ENCODE measurements around the gene PNPO.

Gene PNPO

DNA sequence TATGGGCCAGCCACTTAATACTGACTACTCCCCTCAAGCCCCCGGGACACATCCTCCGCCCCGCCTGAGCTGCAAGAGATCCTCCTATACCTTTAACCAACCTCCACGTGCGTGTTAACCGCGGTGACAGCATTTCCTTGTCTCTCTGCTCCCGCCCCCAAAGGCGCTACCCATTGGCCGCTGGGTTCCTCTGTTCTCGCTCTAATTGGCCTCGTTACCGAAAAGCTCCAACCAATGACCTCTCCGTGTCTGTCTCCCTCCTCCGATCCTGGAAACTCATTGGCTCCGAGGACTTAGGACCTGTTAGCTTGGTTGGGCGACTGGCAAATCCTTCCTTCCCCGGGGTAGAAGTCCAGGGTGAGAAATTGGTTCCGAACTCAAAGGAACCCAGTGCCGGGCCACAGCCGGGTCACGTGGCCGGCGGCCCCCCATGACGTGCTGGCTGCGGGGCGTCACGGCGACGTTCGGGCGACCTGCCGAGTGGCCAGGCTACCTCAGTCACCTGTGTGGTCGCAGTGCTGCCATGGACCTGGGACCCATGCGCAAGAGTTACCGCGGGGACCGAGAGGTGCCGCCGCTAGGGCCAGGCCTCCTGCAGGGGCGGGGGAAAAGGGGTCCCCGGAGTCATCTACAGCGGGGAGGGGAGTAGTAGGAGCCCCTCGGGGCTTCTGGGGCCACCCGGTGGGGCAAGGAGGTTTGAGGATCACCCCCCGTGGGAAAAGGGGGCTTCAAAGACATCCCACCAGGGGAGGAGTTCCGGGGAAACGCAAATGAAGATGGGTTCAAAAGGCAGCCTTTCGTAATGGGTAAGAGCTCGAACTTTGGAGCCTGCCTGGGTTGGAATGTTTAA lies at the start of gene PNPO:
Gene PNPO (plus strand): TSS at position 326 of the 850 bp plus-strand sequence. CDS start 105 bp downstream, at position 431.
- peak; percentile 90 for DNase-seq

DNA sequence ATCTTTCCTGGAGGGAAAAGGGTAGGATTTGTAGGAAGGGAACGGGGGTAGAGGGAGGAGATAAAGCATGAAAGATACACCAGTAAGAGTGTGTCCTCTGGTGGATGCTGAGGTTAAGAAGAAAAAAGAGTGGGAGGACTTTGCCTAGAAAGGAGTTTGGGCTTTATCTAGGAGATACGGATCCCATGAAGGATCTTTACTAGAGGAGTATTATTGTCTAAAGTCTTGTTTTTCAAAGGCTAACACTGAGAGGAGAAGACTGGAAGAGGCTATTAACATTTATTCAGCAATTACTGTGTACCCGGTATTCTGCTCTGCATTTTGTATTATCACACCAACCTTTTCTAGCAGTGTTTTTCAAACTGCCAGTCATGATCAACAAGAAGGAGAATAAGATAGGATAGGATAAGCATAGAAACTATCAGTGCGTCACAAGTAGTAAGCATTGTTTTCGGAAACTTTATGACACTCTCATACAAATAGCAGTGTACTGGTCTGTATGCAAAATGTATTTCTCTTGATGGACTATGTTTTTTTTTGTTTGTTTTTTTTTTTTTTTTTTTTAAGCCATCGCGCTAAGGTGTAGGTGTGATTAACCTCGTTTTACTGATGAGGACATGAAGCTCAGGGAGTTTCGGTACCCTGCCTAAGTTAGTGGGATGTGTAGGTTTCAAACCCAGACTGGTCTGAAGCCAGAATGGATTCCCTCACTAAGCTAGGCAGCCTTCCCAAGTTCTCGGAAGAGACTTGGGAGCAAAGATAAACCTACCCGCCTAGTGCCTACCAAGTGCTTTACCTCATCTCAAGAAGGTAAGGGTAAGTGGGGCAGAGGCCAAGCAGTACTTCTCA lies 46.6 kb upstream of the PNPO start:
- DNase-seq, result no peak

DNA sequence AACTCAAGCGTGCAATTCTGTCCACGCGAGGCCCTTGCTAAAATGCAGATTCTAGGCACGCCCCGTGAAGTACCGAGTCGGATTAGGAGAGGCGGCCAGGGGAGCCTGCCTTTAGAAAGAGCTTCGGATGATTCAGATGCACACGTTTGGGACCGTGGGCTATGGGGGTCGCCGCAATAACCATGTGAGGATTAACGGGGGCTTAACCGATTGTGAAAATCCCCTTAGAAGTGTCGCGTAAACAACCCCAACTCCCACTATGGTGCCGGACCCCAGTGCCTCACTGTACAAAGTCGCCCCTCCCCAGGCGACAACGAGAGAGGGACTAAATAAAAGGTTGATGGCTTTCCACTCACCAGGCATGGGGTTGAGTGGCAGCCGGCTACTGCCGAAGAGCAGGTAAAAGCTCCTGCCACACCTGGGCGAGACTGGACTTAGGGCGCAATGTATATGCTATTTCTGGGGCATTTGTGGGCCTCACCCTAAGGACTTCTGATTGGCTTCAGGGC lies 46.0 kb upstream of the PNPO start:
- DNase-seq, result no peak

DNA sequence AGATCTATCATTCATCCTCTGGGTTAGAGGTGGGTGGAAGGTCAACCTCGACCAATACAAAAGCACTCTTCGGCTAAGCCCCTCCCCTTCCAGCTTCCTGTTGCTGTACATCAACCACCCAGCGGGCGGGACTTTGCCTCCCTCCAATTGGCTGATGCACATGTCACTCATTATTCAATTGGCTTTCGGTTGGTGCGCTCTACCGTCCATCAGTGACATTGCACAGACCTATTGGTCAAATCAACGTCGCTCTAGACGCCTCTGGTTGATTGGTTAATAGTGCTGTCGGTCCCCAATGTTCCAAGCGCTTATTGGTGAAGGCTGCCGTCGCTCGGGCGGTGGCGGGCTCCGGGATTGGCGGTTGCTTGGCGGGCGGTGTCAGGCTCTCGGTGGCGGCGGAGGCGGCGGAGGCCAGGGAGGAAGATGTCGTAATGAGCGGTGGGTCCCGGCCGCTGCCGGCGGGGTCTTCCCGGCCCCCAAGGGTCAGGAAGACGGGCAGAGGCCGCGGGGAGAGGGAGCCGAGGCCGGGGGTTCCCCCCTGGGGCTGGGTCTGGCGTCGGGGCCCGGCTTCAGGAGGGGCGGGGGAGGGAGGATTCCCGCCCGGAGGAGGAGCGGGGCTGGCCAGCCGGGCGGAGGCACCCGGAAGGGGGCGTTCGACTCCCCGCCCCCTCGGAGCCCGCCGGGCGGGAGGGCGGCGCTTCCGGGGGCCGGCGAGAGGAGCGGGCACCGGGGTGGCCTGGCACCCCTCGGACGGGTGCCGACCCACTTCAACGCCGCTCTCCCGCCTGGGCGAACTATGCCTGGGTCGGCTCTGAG lies 45.3 kb upstream of the PNPO start, which contains the start of gene SP2:
Gene SP2 (plus strand): TSS at position 381 of the 816 bp plus-strand sequence. CDS start 51 bp downstream, at position 432.
- peak; percentile 99 for DNase-seq

DNA sequence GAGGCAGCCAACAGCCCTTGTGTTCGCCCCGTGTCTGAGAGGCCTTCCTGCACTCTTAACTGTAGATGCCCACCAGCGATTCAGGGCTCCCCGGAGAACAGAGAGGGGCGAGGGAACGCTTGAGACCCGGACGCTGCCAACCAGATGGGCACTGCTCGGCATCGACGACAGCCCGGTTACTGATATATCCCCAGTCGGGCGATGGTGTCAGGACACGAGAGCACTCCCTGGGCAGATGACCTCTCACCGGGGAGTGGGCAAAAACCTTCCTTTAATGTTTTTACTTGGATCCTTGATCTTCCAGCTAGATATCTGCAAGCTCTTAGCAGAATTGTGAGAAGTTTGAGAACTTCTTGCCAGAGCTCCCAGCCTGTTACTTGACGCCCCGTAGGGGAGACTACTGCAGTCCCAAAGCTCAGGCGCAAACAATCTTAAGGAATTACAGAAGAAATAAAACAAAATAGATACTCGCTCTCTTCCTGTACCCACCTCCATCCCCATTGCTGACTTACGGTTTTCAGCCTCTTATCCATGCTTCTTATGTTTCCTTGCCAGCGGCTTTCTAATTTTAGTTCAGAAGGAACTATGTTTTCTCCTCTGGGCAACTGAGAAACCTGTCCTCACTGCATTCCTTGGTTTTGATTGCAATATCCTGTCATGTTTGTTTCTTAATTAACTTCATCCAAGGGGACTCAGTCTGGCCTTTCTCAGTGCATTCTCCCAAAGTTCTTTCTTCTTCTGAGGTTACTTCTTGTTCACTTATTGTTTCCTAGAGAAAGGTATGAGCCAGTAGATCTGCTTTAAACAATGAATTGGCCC lies 44.5 kb upstream of the PNPO start:
- DNase-seq, result no peak

DNA sequence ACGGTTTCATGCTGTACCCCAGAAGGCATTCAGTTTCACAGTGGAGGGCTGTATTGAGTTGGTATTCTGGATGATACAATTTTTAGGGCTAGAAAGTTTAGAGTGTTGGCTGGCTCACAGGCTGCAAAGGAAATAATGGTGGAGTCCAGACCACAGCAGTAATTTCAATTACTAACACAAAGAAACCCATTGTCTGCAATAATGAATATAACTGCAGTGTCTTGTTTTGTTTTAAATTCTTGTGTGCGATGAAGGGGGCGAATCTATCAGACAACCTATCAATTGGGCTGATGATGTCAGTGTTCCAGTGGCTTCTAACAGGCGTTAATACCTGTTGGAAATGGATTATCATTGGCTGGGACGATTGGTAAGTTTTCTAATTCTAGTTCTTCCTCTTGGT lies 43.8 kb upstream of the PNPO start:
- no peak for DNase-seq

DNA sequence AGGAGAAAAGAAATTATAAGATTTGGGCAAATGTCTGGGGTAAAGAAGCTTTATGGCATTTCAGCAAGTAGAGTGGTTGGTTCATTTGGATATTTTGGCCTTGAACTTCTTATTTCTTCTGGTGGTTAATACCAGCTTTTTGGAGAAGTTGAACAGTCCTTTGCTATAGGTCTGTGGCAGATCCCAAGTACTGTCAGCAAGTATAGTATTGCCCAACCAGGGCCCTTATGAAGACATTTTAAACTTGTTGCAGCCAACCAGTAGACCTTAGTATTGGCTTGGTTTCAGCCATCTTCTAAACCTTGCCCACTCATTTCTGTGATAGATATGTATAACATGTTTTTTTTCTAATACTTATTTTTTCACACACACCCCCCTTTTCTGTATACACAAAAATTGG lies 43.1 kb upstream of the PNPO start:
- DNase-seq, result no peak

DNA sequence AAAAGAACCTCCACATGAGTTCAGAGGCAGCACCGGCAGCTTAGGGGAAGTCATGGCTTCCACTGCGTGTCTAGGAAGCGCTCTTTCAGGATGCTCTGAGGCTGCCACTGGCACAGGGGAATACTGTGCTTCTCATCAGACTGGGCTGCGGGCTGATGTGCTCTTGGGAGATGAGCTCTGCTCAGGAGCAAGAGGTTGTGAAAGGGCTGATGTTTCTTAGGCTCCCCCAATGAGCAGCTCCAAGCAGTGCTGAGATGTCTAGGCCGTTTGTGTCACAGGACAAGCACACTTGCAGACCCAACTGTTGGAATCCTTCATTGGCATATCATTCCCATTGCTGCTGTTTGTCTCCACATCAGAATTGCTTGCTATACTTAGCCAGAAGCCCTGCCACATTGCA lies 41.7 kb upstream of the PNPO start:
- DNase-seq, result no peak

DNA sequence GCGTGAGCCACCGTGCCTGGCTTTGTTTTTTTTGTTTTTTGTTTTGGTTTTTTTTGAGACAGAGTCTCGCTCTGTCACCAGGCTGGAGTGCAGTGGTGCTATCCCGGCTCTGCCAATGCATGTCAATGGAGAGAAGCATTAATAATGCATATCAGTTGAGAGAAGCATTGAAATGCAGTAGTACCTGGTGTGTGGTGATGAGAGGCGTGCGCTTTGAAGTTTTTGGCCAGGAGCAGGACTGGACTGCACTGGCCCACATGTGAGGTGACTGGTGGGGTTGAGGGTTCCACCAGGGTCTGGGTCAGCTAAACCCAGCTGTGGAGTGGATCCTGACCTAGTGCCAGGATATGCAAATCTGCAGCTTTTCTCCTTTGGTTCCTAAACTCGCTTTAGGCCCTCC lies 39.9 kb upstream of the PNPO start:
- no peak for DNase-seq

DNA sequence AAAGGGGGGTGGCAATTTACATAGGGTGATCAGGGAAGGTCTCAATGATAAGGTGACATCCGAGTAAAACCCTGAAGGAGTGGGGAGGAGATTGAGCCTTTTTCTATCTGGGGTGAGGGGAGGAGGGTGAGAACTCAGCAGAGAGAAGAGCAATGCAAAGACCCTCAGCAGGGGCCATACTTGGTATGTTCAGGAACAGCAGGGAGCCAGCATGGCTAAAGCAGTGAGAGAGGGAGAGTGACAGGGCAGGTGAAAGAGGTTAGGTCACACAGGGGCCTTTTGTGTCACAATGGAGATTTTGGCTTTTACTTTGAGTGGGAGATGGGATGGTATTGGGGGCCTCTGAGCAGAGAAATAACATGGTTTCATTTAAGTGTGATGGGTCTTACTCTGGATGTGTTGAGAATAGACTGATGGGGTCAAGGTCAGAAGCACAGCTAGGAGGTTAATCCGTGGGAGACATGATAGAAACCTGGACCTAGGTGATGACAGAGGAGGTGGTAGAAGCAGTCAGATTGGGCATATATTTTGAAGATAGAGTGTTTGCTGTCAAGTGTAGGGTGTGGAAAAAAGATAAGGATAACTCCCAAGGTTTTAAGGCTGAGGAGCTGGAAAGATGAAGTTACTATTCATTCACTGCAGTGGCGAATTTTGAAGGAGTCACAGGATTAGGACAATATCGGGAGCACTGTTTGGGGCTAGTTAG lies 39.2 kb upstream of the PNPO start:
- DNase-seq, result no peak

DNA sequence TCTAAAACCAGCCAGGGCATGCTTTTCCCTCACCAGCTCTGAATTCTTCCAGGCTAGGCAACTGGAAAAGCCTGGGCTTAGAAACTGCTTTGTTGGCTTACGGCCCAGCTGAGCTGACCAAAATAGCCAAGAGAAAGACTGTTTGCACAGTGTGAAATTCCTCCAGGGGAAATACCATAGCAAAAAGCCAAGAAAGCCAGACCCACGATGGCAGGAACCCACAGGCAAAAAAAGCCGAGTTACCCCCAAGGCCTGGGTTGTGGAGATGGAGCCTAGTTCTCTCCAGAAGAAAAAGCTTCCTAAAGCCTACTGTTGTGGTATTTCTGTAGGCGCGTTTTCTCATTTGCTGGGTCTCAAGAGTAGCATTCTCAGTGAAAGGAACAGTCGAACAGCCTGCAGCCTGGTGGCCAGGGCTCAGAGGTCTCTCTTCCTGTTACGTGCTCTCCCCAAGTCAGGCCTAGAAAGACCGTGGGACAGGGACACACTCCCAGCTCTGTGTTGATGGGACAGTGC lies 36.1 kb upstream of the PNPO start:
- DNase-seq, result no peak

DNA sequence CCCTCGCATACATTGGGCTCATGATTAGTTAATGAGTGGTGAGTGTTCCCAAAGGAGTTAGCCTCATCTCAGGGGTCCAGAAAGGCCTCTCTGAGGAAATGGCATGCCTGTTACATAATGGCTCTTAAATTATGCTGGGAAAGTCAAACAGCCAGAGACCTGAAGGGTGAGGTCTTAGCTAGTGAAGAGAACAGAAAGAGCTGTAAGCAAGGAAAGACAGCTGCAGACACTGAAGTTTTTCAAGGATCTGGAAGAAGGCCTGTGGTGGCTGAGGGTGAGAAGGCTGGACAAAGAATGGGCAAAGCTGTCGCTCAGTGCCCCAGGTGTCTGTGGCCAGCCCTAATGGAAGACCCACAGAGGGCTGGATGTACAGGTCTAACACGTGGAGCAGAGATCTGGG lies 34.9 kb upstream of the PNPO start:
- DNase-seq, result no peak

DNA sequence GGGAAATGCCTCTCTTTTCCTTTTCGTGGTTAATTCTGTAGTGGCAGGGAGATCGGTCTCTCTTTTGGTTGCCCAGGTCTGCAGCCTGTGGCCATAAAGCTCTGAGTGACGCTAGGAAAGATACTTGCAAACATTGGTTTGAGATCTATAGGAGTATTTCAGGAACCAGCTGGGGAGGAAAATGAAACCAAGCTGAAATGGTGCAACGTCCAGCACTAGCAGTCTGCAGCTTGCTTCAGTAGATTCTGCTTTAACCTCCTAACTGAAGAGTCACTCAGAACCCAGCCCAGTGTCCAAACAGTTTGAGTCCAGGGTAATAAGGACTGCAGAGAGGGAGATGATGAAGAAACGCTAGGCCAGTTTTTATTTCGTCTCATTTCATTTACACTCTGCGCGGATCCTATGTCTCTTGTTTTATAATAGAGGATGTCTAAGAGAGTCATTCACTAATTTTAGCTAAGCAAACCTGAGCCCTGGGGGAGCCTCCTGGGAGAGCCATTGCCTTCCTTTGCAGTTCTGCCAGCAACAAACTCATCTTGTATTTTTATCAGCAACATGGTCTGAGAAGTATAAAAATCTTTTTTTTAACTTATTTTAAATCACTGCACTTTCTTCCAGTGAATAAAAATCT lies 33.3 kb upstream of the PNPO start:
- DNase-seq, result no peak

DNA sequence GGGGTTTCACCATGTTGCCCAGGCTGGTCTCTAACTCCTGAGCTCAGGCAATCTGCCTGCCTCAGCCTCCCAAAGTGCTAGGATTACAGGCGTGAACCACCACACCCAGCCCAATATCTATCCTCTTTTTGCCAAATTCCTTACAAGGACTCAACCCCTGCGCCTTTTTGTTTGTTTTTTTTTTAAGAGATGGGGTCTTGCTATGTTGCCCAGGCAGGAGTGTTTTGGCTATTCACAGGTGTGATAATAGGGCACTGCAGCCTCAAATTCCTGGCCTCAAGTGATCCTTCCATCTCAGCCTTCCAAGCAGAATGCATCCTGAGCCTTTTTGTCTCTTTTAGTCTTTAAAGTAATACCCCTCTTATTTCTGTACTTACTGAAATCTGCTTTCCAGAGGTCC lies 28.3 kb upstream of the PNPO start:
- no peak for DNase-seq

DNA sequence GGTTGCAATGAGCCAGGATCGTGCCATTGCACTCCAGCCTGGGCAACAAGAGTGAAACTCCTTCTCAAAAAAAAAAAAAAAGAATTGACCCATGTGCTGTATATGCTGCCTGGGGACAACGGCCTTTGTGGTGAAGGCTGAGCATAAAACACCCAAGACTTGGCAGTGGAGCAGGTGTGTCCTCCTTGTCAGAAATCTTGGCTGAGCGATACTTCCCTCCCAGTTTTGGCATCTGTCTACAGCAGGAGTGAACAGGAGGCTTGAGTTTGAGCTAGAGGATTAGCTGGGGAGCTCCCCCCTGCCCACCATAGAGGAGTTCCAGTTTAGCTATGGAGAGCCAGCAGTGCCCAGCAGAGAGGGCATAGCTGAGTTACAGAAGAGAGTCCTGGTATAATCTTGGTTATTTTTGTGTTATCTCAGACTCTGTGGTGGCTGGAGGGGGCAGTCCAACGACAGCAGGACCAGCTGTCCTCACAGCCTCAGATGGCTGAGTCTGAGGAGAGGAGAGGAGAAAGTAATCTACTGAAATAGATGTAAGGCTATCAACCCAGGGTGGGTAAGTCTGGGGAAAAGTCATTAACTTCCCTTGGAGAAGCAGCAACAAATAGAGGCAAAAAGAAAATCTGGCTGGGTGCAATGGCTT lies 26.9 kb upstream of the PNPO start:
- DNase-seq, result no peak

DNA sequence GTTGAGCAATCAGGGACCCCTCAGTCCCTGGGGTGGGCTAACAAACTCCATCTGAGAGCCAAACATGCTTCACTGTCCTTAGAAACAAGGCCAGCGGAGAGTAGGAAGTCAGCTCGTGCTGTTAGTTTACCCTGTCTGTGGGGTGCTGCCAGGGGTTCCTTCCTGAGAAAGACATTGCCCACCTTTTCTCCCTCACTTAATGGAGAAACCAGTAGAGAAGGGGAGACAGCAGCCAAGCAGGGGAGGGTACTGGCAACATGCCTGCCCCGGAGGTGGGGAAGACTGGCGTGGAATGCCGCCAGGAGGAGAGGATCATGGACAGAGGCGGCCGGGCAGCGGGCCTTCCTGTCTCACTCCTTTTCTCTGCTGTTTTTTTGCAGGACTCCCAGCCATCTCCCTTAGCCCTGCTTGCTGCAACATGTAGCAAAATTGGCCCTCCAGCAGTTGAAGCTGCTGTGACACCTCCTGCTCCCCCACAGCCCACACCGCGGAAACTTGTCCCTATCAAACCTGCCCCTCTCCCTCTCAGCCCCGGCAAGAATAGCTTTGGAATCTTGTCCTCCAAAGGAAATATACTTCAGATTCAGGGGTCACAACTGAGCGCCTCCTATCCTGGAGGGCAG lies 25.5 kb upstream of the PNPO start:
- no peak for DNase-seq

DNA sequence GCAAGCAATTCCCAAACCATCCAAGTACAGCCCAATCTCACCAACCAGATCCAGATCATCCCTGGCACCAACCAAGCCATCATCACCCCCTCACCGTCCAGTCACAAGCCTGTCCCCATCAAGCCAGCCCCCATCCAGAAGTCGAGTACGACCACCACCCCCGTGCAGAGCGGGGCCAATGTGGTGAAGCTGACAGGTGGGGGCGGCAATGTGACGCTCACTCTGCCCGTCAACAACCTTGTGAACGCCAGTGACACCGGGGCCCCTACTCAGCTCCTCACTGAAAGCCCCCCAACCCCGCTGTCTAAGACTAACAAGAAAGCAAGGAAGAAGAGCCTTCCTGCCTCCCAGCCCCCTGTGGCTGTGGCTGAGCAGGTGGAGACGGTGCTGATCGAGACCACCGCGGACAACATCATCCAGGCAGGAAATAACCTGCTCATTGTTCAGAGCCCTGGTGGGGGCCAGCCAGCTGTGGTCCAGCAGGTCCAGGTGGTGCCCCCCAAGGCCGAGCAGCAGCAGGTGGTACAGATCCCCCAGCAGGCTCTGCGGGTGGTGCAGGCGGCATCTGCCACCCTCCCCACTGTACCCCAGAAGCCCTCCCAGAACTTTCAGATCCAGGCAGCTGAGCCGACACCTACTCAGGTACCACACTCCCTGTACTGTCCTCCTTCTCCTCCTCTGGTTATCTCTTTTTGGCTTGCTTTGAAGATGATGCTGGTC lies 24.7 kb upstream of the PNPO start:
- no peak for DNase-seq

DNA sequence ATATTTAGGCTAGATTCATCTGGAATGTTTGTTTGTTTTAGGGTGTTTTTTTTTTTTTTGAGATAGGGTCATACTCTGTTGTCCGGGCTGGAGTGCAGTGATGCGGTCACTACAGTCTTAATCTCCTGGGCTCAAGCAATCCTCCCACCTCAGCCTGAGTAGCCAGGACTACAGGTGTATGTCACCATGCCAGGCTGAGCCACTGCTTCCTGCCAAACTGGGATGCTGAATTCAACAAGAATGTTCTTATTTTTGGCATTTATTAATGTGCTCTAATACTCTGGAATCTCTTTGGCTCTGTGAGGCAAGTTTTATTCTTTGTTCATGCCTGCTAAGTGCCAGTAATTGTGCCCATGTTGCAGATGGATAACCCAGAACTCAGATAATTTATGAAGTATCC lies 23.8 kb upstream of the PNPO start:
- no peak for DNase-seq

DNA sequence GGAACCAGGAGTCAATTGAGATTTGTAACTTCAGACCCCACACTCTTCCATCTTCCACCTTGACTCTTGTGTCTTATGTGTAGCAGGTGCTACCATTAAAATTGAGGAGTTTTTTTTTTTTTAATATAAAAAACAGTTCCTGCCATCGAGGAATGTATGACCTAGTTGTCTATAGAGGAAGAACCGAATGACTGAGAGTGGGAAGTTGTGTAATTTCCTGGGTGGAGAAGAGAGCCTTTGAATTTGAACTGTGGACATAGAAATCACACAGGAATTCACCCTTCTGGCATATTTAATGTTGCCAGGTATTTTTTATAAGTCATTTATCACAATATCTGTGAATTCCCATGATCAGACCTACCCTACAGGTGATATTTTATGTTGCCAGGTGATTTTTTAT lies 23.4 kb upstream of the PNPO start:
- no peak for DNase-seq
